Lung (tissue), 12 donors: ENCODE results near the gene NCOR1. TPM values are rescaled to one million over a fixed set of nuclear protein-coding genes. Genes with fewer than 3 reads are reported as not detected.

Source experiments
- ATAC-seq: fragments of 200-7000 bp; cut with Tn5 transposase; one replicate; pipeline ENCODE4 v1.9.1; 2020; ENCODE audit warnings: moderate number of reproducible peaks; ENCODE audit not compliant: insufficient read depth, low FRiP score
- DNase-seq, 3 donors: peaks; one replicate each; pipeline ENCODE4 v3.0.0-alpha.2; 2013 to 2017
- H3K27ac ChIP-seq, 2 donors: one replicate each; pipeline ENCODE4 v1.5.1; 2013; ENCODE audit warnings: mild to moderate bottlenecking in 2 of 2, moderate library complexity in 2 of 2, control low read depth in 1 of 2, inconsistent platforms in 1 of 2, low read depth in 1 of 2, low read length in 1 of 2
- H3K27me3 ChIP-seq, 3 donors: one replicate each; pipeline ENCODE4 v1.5.1; 2013; ENCODE audit warnings: low read length in 2 of 3; ENCODE audit not compliant: control insufficient read depth in 3 of 3, insufficient read depth in 3 of 3
- H3K36me3 ChIP-seq, 4 donors: one replicate each; pipeline ENCODE4 v1.5.1; 2013; ENCODE audit warnings: low read length in 4 of 4, mild to moderate bottlenecking in 1 of 4, moderate library complexity in 1 of 4; ENCODE audit not compliant: control insufficient read depth in 4 of 4, insufficient read depth in 4 of 4
- H3K4me1 ChIP-seq, 5 donors: one replicate each; pipeline ENCODE4 v1.5.1; 2013; ENCODE audit warnings: low read length in 5 of 5, mild to moderate bottlenecking in 2 of 5, moderate library complexity in 1 of 5; ENCODE audit not compliant: control insufficient read depth in 5 of 5, insufficient read depth in 5 of 5
- H3K4me3 ChIP-seq: one replicate; pipeline ENCODE4 v1.5.1; 2013; ENCODE audit warnings: mild to moderate bottlenecking, control low read depth, moderate library complexity
- H3K9ac ChIP-seq, 2 donors: one replicate each; pipeline ENCODE4 v1.5.1; 2013; ENCODE audit warnings: low read length in 2 of 2, control low read depth in 1 of 2; ENCODE audit not compliant: insufficient read depth in 1 of 2
- H3K9me3 ChIP-seq, 4 donors: one replicate each; pipeline ENCODE4 v1.5.1; 2013; ENCODE audit warnings: low read length in 3 of 4, mild to moderate bottlenecking in 1 of 4, moderate library complexity in 1 of 4; ENCODE audit not compliant: control insufficient read depth in 4 of 4, insufficient read depth in 3 of 4
- CTCF ChIP-seq: IDR thresholded peaks from 2 replicates; pipeline ENCODE4 v1.5.1; 2012; ENCODE audit warnings: mild to moderate bottlenecking; ENCODE audit errors: control extremely low read depth, extremely low read depth
- WGBS, 2 donors: extraction: QIAGEN DNeasy Blood & Tissue Kit; methylation state at CpG; one replicate each; pipeline ENCODE4 v1.1.7; 2013; 5-methylcytosine and 5-hydroxymethylcytosine counted together
- polyA plus RNA-seq, 2 donors: library from polyadenylated mRNA; stranded (reverse); fragments of 200-250 nt; gene quantifications; one replicate each; pipeline ENCODE4 v1.2.1, GENCODE V29; 2013
- total RNA-seq, 2 donors: library from RNA; depleted of rRNA in 1 of 2; stranded (reverse); fragments of >200 nt in 1 of 2; gene quantifications; one replicate each; pipeline ENCODE4 v1.2.1, GENCODE V29; 2014 to 2021
- donor health status: control.
- donor health status: control.
- donor health status: Bipolar disorder and iron deficiency.
- donor health status: healthy.
- donor health status: DM: yes; HTN: yes; CAD: no.

NCOR1 gene
- total and polyA plus RNA-seq, 4 donors = 31.9 to 201 (median 80.3) TPM

GRCh38 chr17:16104189-16104588 lies 111.1 kb downstream of the NCOR1 start:
- peaks cover 12 to 37% (median 17%) of the 10 kb centered on the region in 4 donors for H3K36me3 ChIP-seq

GRCh38 chr17:16101440-16101839 lies 113.9 kb downstream of the NCOR1 start:
- Histone ChIP-seq H3K9ac (no peak overlapping the region), H3K27ac (no peak overlapping the region), H3K36me3 (peaks cover 21 to 49% (median 27%) of the 10 kb centered on the region in 4 donors), H3K4me1 (peaks cover 0 to 1% (median 0%) of the 10 kb centered on the region in 5 donors), H3K27me3 (no peaks in the 10 kb centered on the region), H3K9me3 (no peaks in the 10 kb centered on the region), H3K4me3 (no peak overlapping the region)
- no peak for TF ChIP-seq CTCF
- ATAC-seq (no peak), DNase-seq (no peak)
- WGBS, 2 donors = 95% methylated on average over 6 of the region's 6 CpGs

More at GRCh38 chr17:16104189-16104588, 111.1 kb downstream of the NCOR1 start:
- H3K27me3 ChIP-seq = no peaks in the 10 kb centered on the region
- H3K4me1 ChIP-seq = peaks cover 0 to 3% (median 0%) of the 10 kb centered on the region in 5 donors
- H3K9me3 ChIP-seq = no peaks in the 10 kb centered on the region
- TF ChIP-seq CTCF = no peak
- DNase-seq (no peak), ATAC-seq (no peak)
- H3K9ac ChIP-seq = no peak overlapping the region
- H3K4me3 ChIP-seq = no peak overlapping the region
- 92 to 96% methylated on average over 4 of the region's 4 CpGs for WGBS, 2 donors
- H3K27ac ChIP-seq = no peak overlapping the region

GRCh38 chr17:16100737-16101400 lies 114.5 kb downstream of the NCOR1 start:
- WGBS, 2 donors = 93 to 96% methylated on average over 8 of the region's 8 CpGs
- H3K36me3 ChIP-seq = peaks cover 21 to 51% (median 27%) of the 10 kb centered on the region in 4 donors
- no peak overlapping the region for H3K4me3 ChIP-seq
- no peaks in the 10 kb centered on the region for H3K27me3 ChIP-seq
- no peaks in the 10 kb centered on the region for H3K4me1 ChIP-seq
- ATAC-seq (no peak), DNase-seq (no peak)
- no peak overlapping the region for H3K9ac ChIP-seq
- no peaks in the 10 kb centered on the region for H3K9me3 ChIP-seq
- no peak overlapping the region for H3K27ac ChIP-seq
- TF ChIP-seq CTCF = no peak
